ENCODE data around the gene INTS14.

Gene INTS14

GRCh38 chr15:65651831-65652749 is 41.2 kb upstream of the INTS14 start:
- TF ChIP-seq CTCF (IDR thresholded peaks at IDR 0.05; ENCODE audit: insufficient read depth, low read length, poor library complexity, severe bottlenecking): no peak
- TF ChIP-seq EZH2phosphoT487 (conservative IDR thresholded peaks at IDR 0.05; ENCODE audit: low read length): no peak
- Histone ChIP-seq H2AFZ (ENCODE audit: low read depth, low read length, severe bottlenecking) (no peak overlapping the region), H3K36me3 (ENCODE audit: low read length) (peaks cover 36% of the 10 kb centered on the region)

GRCh38 chr15:65651042-65651322 is 40.1 kb upstream of the INTS14 start:
- H3K9ac ChIP-seq (ENCODE audit: low read length): no peak overlapping the region
- no peak overlapping the region for H3K4me2 ChIP-seq (ENCODE audit: low read depth, low read length, poor library complexity, severe bottlenecking)
- H3K27me3 ChIP-seq (ENCODE audit: low read length): no peaks in the 10 kb centered on the region
- TF ChIP-seq EZH2phosphoT487 (conservative IDR thresholded peaks at IDR 0.05; ENCODE audit: low read length): no peak
- no peak for TF ChIP-seq CTCF (IDR thresholded peaks at IDR 0.05; ENCODE audit: insufficient read depth, low read length, poor library complexity, severe bottlenecking)
- no peak overlapping the region for H3K4me3 ChIP-seq (ENCODE audit: insufficient read depth, low read length, poor library complexity, severe bottlenecking)
- H3F3A ChIP-seq (ENCODE audit: insufficient read depth): no peaks in the 10 kb centered on the region
- no peak overlapping the region for H3K27ac ChIP-seq (ENCODE audit: low read depth, low read length)
- H3K36me3 ChIP-seq (ENCODE audit: low read length): peaks cover 28% of the 10 kb centered on the region
- H4K20me1 ChIP-seq (ENCODE audit: low read depth, low read length): no peaks in the 10 kb centered on the region
- no peaks in the 10 kb centered on the region for H3K79me2 ChIP-seq (ENCODE audit: insufficient read depth, low read length)
- no peak overlapping the region for H2AFZ ChIP-seq (ENCODE audit: low read depth, low read length, severe bottlenecking)
- H3K9me3 ChIP-seq (ENCODE audit: insufficient read depth, low read length): no peaks in the 10 kb centered on the region
- H3K9me2 ChIP-seq (replicated peaks; ENCODE audit: insufficient read depth, low read length): no peaks in the 10 kb centered on the region

More at GRCh38 chr15:65651831-65652749, 41.2 kb upstream of the INTS14 start:
- Histone ChIP-seq H3K4me3 (ENCODE audit: insufficient read depth, low read length, poor library complexity, severe bottlenecking) (no peak overlapping the region), H3K9me3 (ENCODE audit: insufficient read depth, low read length) (no peaks in the 10 kb centered on the region), H3K27me3 (ENCODE audit: low read length) (no peaks in the 10 kb centered on the region), H3F3A (ENCODE audit: insufficient read depth) (no peaks in the 10 kb centered on the region), H3K27ac (ENCODE audit: low read depth, low read length) (no peak overlapping the region), H3K4me2 (ENCODE audit: low read depth, low read length, poor library complexity, severe bottlenecking) (no peak overlapping the region), H3K9me2 (replicated peaks; ENCODE audit: insufficient read depth, low read length) (no peaks in the 10 kb centered on the region), H3K79me2 (ENCODE audit: insufficient read depth, low read length) (no peaks in the 10 kb centered on the region), H3K9ac (ENCODE audit: low read length) (no peak overlapping the region), H4K20me1 (ENCODE audit: low read depth, low read length) (no peaks in the 10 kb centered on the region)

- H2AFZ ChIP-seq (ENCODE audit: low read depth, low read length, severe bottlenecking): no peak overlapping the region
- H3K9me2 ChIP-seq (replicated peaks; ENCODE audit: insufficient read depth, low read length): no peaks in the 10 kb centered on the region
- H4K20me1 ChIP-seq (ENCODE audit: low read depth, low read length): no peaks in the 10 kb centered on the region
- H3K79me2 ChIP-seq (ENCODE audit: insufficient read depth, low read length): no peaks in the 10 kb centered on the region
- H3K9ac ChIP-seq (ENCODE audit: low read length): no peak overlapping the region
- no peaks in the 10 kb centered on the region for H3K9me3 ChIP-seq (ENCODE audit: insufficient read depth, low read length)
- H3K27me3 ChIP-seq (ENCODE audit: low read length): no peaks in the 10 kb centered on the region
- H3K36me3 ChIP-seq (ENCODE audit: low read length): peaks cover 23% of the 10 kb centered on the region
- H3F3A ChIP-seq (ENCODE audit: insufficient read depth): no peaks in the 10 kb centered on the region
- H3K4me2 ChIP-seq (ENCODE audit: low read depth, low read length, poor library complexity, severe bottlenecking): no peak overlapping the region
- no peak overlapping the region for H3K27ac ChIP-seq (ENCODE audit: low read depth, low read length)
- TF ChIP-seq EZH2phosphoT487 (conservative IDR thresholded peaks at IDR 0.05; ENCODE audit: low read length) (no peak), CTCF (IDR thresholded peaks at IDR 0.05; ENCODE audit: insufficient read depth, low read length, poor library complexity, severe bottlenecking) (no peak)
- H3K4me3 ChIP-seq (ENCODE audit: insufficient read depth, low read length, poor library complexity, severe bottlenecking): no peak overlapping the region
Observed at GRCh38 chr15:65650312-65651041, 39.5 kb upstream of the INTS14 start.
